GM12873 (cell line): ENCODE data around the gene DUT.

ENCODE experiments used
- TF ChIP-seq, protein P1 (sequence below): IDR thresholded peaks from 2 replicates; pipeline ENCODE4 v1.5.1; 2012; ENCODE audit warnings: low read depth, mild to moderate bottlenecking, moderate library complexity, low read length, control low read depth; ENCODE audit not compliant: insufficient read depth; ENCODE audit errors: missing control alignments

DUT gene

DNA sequence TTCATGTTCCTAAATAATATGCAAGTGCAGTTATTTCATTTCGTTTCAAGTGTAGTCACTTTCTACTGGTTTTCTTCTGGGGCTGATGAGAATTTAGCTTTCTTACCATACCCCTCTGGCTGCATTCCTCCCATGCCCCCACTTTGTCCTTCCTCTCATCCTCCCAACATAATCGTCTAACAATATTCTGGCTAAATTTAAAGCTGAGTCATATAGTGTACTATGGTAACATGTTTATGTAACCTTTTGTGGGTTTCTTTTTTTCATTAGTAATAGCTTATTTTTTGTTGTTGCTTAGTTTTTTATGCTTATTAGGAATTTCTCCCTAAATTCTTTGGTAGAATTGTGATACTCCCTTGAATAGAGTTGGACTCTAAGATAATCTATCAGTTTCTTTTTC, 30.5 kb downstream of the DUT start:
- TF ChIP-seq, protein P1, sequence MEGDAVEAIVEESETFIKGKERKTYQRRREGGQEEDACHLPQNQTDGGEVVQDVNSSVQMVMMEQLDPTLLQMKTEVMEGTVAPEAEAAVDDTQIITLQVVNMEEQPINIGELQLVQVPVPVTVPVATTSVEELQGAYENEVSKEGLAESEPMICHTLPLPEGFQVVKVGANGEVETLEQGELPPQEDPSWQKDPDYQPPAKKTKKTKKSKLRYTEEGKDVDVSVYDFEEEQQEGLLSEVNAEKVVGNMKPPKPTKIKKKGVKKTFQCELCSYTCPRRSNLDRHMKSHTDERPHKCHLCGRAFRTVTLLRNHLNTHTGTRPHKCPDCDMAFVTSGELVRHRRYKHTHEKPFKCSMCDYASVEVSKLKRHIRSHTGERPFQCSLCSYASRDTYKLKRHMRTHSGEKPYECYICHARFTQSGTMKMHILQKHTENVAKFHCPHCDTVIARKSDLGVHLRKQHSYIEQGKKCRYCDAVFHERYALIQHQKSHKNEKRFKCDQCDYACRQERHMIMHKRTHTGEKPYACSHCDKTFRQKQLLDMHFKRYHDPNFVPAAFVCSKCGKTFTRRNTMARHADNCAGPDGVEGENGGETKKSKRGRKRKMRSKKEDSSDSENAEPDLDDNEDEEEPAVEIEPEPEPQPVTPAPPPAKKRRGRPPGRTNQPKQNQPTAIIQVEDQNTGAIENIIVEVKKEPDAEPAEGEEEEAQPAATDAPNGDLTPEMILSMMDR, result no peak

DNA sequence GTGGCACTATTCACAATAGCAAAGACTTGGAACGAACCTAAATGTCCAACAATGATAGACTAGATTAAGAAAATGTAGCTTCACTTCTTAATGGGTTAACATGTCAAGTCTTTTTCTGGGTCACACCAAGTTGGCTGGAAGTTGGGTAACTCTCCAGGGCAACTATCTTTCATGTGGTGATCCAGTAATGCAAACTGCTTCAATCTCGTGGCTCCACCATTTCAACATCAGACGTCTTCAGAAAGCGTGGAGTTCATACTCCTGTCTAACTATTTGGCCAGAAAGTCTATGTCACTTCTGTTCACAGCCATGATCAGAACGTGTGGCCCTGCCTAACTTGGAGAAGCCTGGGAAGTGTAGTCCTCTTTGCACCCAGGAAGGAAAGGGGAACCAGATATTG, 32.2 kb downstream of the DUT start:
- TF ChIP-seq, protein P1, result no peak

DNA sequence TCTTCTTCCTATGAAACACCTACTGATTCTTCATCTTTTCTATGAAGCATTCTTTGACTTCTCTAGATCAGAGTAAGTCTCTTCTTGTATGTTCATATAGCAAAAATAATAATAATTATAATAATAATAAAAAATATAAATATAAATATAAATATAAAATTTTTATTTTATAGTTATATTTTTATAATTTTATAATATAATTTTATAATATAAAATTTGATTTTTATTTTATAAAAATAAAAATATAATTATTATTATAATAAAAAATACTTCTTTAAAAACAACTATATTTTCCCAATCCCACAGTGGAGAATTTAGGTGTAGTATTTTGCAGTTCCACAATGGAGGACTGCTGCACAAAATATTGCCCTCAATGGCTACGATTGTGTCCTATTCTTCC, 34.3 kb downstream of the DUT start:
- TF ChIP-seq, protein P1, result no peak

DNA sequence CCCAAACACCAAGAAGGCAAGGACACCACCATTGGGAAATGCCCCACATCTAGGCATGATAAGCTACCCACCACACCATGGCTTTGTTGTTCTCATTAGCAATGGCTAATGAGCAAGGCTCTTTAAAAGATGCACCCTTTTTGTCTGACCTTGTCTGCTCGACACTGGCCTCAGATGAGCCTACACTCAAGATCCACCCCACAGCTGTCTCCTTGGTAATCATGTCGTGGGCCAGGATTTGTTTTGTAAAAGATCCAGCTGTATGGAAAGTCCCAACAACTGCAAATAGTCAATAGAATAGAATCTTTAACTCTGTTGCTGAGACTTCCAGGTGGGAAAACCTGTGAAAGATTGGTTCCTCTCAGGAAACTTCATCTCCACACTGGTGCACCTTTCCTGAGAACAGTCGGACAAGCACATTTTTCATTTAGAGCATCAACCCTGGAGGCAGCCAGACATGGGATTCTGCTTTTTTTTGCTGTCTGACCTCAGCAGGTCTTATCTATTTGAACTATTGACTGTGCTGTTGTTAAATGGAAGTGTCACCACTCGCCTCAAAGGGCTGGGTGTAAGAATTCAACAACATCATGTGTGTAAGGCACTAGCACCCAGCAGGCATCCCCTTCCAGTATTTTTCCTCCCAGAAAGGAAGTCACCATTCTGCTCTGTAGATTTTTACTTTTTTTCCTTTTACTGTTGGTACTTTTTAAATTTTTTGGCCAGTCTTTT, 35.5 kb downstream of the DUT start:
- TF ChIP-seq, protein P1, result no peak

DNA sequence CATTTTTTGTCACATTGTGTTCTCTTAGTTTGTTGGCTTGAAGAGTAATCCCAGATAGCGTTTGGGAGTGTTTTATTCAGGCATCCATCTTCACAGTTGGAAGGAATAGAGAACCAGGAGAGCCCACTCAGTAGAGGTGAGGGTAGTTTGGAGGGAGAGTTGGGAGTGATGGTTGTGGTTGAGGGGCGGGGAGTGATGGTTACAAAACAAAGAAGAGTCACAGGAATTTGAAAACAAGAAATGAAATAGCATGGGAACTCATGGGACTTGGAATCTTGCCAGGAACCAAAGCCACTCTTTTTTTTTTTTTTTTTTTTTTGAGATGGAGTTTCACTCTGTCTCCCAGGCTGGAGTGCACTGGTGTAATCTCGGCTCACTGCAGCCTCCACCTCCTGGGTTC, 36.3 kb downstream of the DUT start:
- TF ChIP-seq, protein P1, result no peak

DNA sequence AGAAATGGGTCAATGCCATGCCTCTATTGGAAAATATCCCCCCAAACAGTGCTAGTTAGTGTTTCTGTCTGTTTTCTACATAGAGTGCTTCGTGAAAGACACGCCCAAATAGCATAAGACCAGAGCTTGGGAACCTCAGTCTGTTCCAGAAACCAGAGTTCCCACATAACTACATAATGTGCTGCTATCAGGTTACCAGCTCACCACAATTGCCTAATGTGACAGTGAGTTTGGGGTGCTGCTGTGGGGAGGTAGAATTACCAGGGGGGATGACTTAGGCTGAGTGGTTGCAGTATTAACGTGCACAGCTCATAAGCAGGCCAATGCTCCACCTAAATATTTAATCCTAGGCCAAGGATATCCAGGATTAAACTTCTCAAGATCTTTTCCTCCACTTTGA, 39.2 kb downstream of the DUT start:
- TF ChIP-seq, protein P1, result no peak

DNA sequence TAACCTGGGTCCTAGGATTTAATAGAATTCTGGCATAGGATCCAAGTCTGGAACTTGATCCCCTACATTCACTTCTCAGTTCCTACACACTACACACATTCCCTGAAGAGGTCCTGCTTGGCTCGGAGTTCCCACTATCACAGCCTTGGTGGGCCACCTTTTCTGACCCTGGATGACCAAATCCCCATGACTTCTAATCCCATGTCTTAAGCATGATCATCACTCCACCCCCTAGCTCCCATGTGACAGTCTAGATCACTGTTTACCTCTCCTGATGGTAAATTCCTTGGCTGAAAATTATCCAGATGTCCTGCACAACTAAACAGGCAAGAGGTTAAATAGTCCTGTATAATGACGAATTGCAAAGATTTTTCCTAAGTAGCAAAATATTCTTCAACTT, 40.3 kb downstream of the DUT start:
- TF ChIP-seq, protein P1, result no peak
